GM19328 (cell line): ENCODE data around the gene GPC5.

Experiments
- ATAC-seq: cut with Tn5 transposase; IDR thresholded peaks from one replicate; pipeline ENCODE4 v1.9.1; 2021; ENCODE audit warnings: mild to moderate bottlenecking, moderate library complexity; ENCODE audit not compliant: unreplicated experiment

GPC5 gene

GRCh38 chr13:92578358-92578757 lies 1179.9 kb downstream of the GPC5 start:
- no peak for ATAC-seq

DNA sequence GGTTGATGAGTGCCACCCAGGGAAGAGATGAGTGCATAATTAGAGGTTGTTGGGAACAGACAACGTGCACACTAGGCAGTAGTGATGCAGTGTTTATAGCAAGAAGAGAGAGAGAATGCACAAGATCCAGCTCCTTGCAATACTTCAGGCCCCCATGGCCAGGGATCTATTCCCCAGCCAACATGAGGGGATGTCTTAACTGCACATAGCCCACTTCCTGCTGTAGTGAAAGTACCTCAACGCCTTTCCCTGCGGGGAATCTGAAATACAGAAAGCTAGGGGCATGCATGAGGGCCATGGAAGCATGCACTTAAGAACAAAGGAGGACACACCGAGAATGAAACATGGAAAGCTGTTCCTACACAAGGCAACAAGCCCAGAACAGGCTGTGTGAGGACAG lies 1191.5 kb downstream of the GPC5 start:
- ATAC-seq: no peak

GRCh38 chr13:92590503-92590908 lies 1192.1 kb downstream of the GPC5 start:
- ATAC-seq: no peak

- no peak for ATAC-seq
Observed at GRCh38 chr13:92591117-92591516, 1192.7 kb downstream of the GPC5 start.

- ATAC-seq: no peak
Observed at GRCh38 chr13:92592757-92593156, 1194.3 kb downstream of the GPC5 start.

DNA sequence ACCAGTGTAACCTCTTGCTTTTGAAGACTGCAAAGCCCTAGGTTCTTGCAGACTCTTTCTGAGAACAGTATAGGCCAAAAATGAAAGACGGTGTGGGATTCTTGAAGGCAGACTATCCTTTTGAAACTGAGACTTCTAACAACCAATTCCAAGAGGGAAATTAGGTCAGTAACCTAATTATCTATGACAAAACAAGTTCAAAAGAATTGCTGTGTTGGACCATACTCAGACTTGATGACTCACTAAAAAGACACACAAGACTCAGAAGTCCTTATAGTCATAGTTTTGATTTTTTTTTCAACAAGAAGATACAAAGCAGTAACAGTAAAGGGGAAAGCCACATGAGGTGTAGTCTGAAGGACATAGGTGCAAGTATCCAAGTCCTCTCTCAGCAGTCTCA lies 1204.1 kb downstream of the GPC5 start:
- ATAC-seq: no peak

DNA sequence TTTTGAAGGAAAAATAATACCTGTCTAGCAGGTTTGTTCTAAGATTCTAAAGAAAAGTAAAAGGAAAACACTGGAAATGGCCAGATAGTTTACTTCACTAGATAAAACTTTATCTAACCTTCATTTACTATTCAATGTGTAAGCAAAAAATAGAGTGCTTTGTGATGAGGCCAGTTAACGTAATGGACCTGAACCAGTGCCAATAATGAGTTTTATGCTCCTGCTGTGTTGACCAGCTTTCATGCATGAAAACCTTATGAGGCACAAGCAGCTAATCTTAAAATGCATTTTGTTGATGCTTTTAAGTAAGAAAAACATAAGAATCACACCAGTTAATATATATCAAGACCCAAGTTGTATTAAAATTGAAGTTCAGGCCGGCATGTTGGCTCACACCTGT lies 1211.0 kb downstream of the GPC5 start:
- ATAC-seq: no peak

DNA sequence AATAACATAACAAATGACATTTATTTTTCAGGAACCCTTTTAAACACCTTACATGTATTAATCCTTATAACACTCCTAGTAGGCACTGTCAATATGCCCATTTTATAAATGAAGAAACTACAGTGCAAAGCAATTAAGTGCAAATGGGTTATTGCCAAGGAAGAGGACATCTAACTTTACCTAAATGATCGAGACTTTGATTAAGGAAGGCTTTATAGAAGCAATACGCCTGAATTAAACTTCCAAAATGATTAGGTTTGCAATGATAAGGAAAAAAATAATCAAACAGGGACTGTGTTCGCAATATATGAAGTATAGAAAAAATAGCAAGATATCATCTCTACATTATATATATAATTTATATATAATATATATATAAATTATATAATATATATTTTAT lies 1214.5 kb downstream of the GPC5 start:
- no peak for ATAC-seq

DNA sequence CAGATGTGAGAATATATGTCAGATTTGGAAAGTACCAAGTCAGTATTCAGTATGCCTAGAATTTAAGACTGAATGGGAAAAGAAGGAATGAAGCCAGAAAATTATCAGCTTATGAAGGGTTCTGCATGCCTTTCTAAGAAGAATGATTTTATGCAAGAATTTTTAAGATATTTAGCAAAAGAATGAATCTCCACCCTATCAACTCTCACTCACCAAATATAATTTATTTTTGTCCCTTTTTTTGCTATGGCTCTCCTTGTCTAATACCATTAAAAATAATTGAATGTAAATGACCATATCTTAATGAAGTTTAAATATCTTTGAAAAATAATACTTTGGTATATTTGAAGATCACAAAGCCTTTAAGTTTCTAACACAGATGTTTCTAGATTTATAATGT lies 1215.5 kb downstream of the GPC5 start:
- ATAC-seq: no peak

GRCh38 chr13:92621985-92622384 lies 1223.6 kb downstream of the GPC5 start:
- no peak for ATAC-seq

- ATAC-seq: no peak
Observed at GRCh38 chr13:92622905-92623304, 1224.5 kb downstream of the GPC5 start.

GRCh38 chr13:92626274-92626673 lies 1227.9 kb downstream of the GPC5 start:
- ATAC-seq: no peak

DNA sequence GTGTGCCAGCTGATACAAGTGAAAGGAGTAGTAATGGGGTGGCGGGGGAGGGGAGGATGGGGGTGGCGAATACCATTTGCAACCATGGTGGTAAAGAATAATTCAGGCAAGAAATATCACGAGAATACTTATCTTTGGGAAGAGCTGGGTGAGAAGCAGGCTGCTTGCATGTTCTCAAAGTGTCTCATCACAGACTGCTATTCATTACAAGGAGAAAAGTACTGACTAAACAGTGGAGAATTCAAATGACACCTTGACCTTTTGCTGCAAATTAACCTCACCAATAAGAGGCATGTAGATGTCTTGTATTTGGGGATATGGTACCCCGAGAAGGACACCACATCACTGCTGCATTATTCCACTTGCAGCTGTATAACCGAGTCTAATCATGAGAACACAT lies 1242.5 kb downstream of the GPC5 start:
- ATAC-seq: no peak

DNA sequence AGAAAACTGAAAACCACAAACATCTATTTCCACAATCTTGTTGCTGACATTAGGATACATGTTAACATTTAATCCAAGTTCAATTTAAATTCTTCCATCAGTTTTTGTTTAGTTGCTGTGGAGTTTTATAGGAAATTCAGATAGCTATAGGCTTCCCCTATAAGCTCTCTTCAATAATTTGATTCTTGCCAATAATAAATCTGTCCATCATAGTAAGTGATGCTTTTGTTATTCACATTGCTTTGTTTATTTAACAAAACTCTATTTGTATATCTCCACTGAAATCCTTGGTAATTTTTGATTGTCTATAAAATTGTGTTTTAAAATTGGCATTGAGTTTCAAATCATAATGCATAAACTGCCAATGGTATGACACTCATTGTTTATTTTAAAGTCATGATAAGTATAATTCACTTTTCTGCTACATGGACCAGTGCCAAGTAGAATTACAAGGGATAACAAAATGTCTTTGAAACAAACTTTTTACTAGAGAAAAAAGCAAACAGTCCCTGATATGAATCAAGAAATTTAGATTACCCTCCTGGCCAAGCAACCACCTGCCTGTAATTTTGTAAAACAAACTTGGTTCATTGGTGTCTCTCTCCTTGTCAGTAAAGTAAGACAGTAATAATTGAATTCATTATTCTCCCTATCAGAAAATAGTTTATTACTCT lies 1250.9 kb downstream of the GPC5 start:
- no peak for ATAC-seq

DNA sequence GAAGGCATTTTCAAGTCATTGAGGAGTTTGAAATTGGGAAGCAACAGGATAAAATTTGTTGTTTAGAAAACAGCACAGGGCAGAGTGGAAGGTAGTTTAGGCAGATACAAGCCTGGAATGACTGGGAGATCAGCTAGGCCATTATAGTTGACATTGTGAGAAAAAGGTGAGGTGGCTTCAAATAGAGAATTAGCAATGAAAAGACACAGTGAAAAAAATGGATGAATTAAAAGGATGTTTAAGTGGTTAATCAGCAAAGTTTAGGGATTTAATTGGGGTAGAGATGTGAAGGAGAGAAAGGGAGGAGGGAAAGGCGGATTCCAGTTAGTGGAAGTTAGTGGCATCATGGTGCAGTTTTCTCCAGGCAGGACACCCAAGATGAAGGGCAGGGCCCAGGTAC lies 1257.7 kb downstream of the GPC5 start:
- ATAC-seq: no peak

GRCh38 chr13:92656648-92657047 lies 1258.2 kb downstream of the GPC5 start:
- no peak for ATAC-seq

DNA sequence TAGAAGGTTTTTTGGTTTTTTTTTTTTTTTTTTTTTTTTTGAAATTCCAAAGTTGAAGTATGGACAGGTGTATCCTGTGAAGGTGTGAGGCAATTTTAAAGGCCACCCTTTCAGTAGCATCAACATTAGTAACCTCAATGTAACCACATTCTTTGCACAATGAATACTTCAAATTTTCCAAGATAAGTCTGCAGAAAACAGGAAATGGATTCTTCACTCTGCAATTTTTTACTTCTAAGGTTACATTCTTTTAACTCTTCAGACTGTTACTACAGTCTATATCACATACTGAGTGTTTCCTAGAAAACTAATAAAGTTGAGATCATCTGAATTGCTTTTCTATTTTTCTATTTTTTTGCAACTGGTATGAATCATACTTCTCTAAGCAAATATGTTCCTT lies 1259.1 kb downstream of the GPC5 start:
- ATAC-seq: no peak

GRCh38 chr13:92658293-92658692 lies 1259.9 kb downstream of the GPC5 start:
- ATAC-seq: no peak

DNA sequence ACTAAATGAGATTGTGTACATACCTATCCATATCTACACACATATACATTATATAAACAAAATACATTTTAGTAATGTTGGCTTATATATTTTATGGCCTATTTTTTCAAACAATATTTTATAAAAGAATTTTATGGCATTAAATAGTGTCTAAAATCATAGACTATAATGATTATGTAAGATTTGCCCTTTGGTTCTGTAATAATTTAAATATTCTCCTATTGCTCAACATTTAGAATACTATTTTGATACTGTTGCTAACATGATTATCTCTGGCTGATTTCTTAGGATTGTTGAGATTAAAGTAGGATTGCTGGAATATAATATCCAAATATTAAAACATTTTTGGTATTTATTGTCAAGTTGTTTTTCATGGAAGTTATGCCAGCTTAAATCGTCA lies 1263.0 kb downstream of the GPC5 start:
- no peak for ATAC-seq

GRCh38 chr13:92668157-92668556 lies 1269.7 kb downstream of the GPC5 start:
- no peak for ATAC-seq

GRCh38 chr13:92670096-92670495 lies 1271.7 kb downstream of the GPC5 start:
- ATAC-seq: no peak

GRCh38 chr13:92671821-92672220 lies 1273.4 kb downstream of the GPC5 start:
- ATAC-seq: no peak

DNA sequence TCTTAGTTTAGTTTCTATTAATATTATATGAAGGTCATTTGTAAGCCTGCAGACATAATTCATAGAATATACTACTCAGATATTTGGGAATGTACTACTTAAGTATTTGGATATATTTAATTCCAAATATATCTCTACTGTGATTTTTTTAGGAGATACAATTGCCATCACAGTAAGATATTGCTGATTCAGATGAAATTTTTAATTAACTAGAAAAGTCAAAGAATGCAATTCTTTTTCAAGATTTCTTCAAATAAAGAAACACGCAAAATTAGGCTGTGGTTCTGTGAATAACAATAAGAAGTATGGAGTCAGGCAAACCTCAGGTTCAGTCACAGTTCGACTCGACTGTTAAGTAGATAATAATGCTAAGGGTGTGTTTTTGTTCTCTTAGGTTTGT lies 1277.8 kb downstream of the GPC5 start:
- ATAC-seq: no peak
